Suprapubic skin (tissue), 4 donors: ENCODE results near the gene SFXN5.

Source experiments
- CTCF ChIP-seq, 2 donors: fragments of 200-600 bp in 1 of 2; fragments of 450-650 bp in 1 of 2; sonication (generic) in 1 of 2; IDR thresholded peaks; one replicate each; pipeline ENCODE4 v1.5.1; 2016 to 2019; ENCODE audit warnings: antibody characterized with exemption in 2 of 2, mild to moderate bottlenecking in 1 of 2, moderate library complexity in 1 of 2
- POLR2A ChIP-seq, 2 donors: fragments of 450-650 bp; IDR thresholded peaks; one replicate each; pipeline ENCODE4 v1.6.1; 2017; ENCODE audit warnings: antibody characterized with exemption in 2 of 2, mild to moderate bottlenecking in 2 of 2, moderate library complexity in 2 of 2
- POLR2AphosphoS5 ChIP-seq, 3 donors: sonication (generic); formaldehyde crosslinking; IDR thresholded peaks; one replicate each; pipeline ENCODE4 v1.6.1; 2017; ENCODE audit warnings: antibody characterized with exemption in 3 of 3

GRCh38 chr2:73105511-73105971, 34.0 kb upstream of the SFXN5 start:
- TF ChIP-seq CTCF (IDR thresholded peaks at IDR 0.05) (no peak), POLR2A (IDR thresholded peaks at IDR 0.05) (no peak), POLR2AphosphoS5 (IDR thresholded peaks at IDR 0.05) (no peak)
